ENCODE measurements around the gene ADAM29. TPM values are rescaled to one million over a fixed set of nuclear protein-coding genes. Genes with fewer than 3 reads are reported as not detected.

ADAM29 gene
- total RNA-seq = not detected in 2 replicates

GRCh38 chr4:174918058-174918457 is at the start of gene ADAM29:
Gene ADAM29 (plus strand): TSS chr4:174918358. CDS start chr4:174975526, 57,168 bp downstream.

Other genes with a start within 250 kb of the ADAM29 start
- gene GLRA3, start 89.1 kb upstream of the ADAM29 start, total RNA-seq = not detected in 2 replicates

All from myometrial cell (primary cell).